Chondrocyte (in vitro differentiated cells): ENCODE measurements around the gene ADCY7. TPM values are rescaled to one million over a fixed set of nuclear protein-coding genes. Genes with fewer than 3 reads are reported as not detected.

Experiments used
- DNase-seq: peaks from one replicate; pipeline ENCODE4 v3.0.0; 2021; ENCODE audit warnings: mixed read lengths, low spot score
- H3K27ac Mint-ChIP-seq: one replicate; pipeline ENCODE4 v1.8.0; 2021; ENCODE audit warnings: mild to moderate bottlenecking, moderate library complexity, mixed read lengths; ENCODE audit not compliant: unreplicated experiment
- H3K27me3 Mint-ChIP-seq: 2 replicates; pipeline ENCODE4 v1.8.0; 2021; ENCODE audit warnings: low read depth, mixed read lengths
- H3K36me3 Mint-ChIP-seq: 2 replicates; pipeline ENCODE4 v1.8.0; 2021; ENCODE audit warnings: low read depth, mixed read lengths
- H3K4me1 Mint-ChIP-seq: 2 replicates; pipeline ENCODE4 v1.8.0; 2021; ENCODE audit warnings: low read depth, mild to moderate bottlenecking, mixed read lengths
- H3K4me3 Mint-ChIP-seq: one replicate; pipeline ENCODE4 v1.8.0; 2021; ENCODE audit warnings: mild to moderate bottlenecking, moderate library complexity, mixed read lengths; ENCODE audit not compliant: unreplicated experiment
- H3K9me3 Mint-ChIP-seq: 2 replicates; pipeline ENCODE4 v1.8.0; 2021; ENCODE audit warnings: low read depth, mixed read lengths
- CTCF ChIP-seq: fragments of 200-600 bp; sonication (generic); IDR thresholded peaks from 2 replicates; pipeline ENCODE4 v1.5.0; 2021; ENCODE audit warnings: antibody characterized with exemption, mild to moderate bottlenecking, moderate library complexity
- total RNA-seq: library from RNA; stranded (reverse); gene quantifications from 3 replicates; pipeline ENCODE4 v1.2.1, GENCODE V29; 2021

The ADCY7 gene
- total RNA-seq, 1 donor from 2014 or later: 9.1 TPM

GRCh38 chr16:50261160-50261706 lies 5.1 kb upstream of the ADCY7 start:
- peaks cover 2% of the 10 kb centered on the region for H3K9me3 Mint-ChIP-seq
- H3K36me3 Mint-ChIP-seq: no peaks in the 10 kb centered on the region
- peaks cover 25% of the 10 kb centered on the region for H3K4me1 Mint-ChIP-seq
- H3K4me3 Mint-ChIP-seq: no peak overlapping the region
- TF ChIP-seq CTCF: no peak
- peaks cover 7% of the 10 kb centered on the region for H3K27me3 Mint-ChIP-seq
- DNase-seq: peak; percentile 51
- H3K27ac Mint-ChIP-seq: no peak overlapping the region

GRCh38 chr16:50261707-50262235 lies 4.6 kb upstream of the ADCY7 start:
- Mint-ChIP-seq H3K36me3 (no peaks in the 10 kb centered on the region), H3K9me3 (peaks cover 2% of the 10 kb centered on the region), H3K4me3 (no peak overlapping the region), H3K27ac (no peak overlapping the region), H3K4me1 (peaks cover 31% of the 10 kb centered on the region), H3K27me3 (peaks cover 7% of the 10 kb centered on the region)
- no peak for DNase-seq
- TF ChIP-seq CTCF: no peak

GRCh38 chr16:50263060-50263909 lies 3.1 kb upstream of the ADCY7 start:
- Mint-ChIP-seq H3K9me3 (peaks cover 2% of the 10 kb centered on the region), H3K27me3 (peaks cover 7% of the 10 kb centered on the region), H3K4me3 (no peak overlapping the region), H3K36me3 (no peaks in the 10 kb centered on the region), H3K27ac (no peak overlapping the region), H3K4me1 (peaks cover 39% of the 10 kb centered on the region)
- TF ChIP-seq CTCF: no peak
- peak; percentile 79 for DNase-seq

GRCh38 chr16:50263940-50264929 lies 2.1 kb upstream of the ADCY7 start:
- TF ChIP-seq CTCF: no peak

More at GRCh38 chr16:50263940-50264929, 2.1 kb upstream of the ADCY7 start:
- Mint-ChIP-seq H3K27me3 (peaks cover 7% of the 10 kb centered on the region), H3K4me3 (no peak overlapping the region), H3K36me3 (no peaks in the 10 kb centered on the region), H3K27ac (no peak overlapping the region), H3K9me3 (peaks cover 2% of the 10 kb centered on the region), H3K4me1 (peaks cover 32% of the 10 kb centered on the region)
- no peak for DNase-seq
